Fibroblast of mammary gland (primary cell): ENCODE results near the gene ZNF653.

Experiments
- DNase-seq: peaks from one replicate; pipeline ENCODE4 v3.0.0-alpha.2; 2010; ENCODE audit warnings: low read depth
- H3K4me3 ChIP-seq: 2 replicates; pipeline ENCODE4 v1.5.1; 2011; ENCODE audit warnings: low read depth, mild to moderate bottlenecking, low read length, moderate library complexity; ENCODE audit not compliant: control insufficient read depth
- CTCF ChIP-seq: conservative IDR thresholded peaks from 2 replicates; pipeline ENCODE4 v1.5.1; 2011; ENCODE audit warnings: low read depth, low read length, inconsistent platforms; ENCODE audit not compliant: control insufficient read depth, insufficient read depth

ZNF653 gene

GRCh38 chr19:11453468-11454341 is 51.9 kb downstream of the ZNF653 start:
- no peak for DNase-seq
- peak; percentile 35 for TF ChIP-seq CTCF
- no peak overlapping the region for H3K4me3 ChIP-seq

DNA sequence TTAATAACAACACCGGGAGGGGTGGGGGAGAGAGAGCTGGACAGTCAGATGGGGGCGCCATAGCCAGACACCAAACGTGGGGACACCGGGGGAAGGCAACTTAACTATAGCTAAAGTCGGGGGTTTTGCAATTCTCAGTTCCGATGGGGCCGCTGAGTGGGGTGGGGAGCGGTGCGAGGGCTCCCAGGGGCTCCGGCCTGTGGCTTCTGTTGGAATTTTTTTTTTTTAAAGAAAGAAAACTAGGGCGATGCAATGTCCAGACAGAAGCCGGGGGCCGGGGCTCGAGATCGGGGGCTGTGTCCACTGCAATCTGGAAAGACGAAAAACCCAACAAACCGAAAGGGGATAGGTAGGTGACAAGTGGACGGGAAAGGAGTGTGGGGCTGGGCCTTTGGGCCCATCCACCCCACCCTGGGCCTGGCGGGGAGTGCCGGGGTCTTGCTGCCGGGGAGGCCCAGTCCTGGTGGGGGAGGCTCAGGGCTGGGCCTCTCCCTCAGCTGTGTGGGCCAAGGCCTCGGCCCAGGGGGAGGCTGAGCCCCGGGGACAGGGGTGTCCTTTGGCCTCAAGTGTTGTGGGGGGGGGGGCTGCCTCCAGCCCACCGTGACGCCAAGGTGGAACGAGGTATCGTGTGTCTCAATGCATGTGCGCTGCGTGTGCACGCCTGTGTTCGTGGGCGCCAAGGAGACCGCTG is 52.9 kb downstream of the ZNF653 start:
- no peak for DNase-seq
- TF ChIP-seq CTCF: no peak
- H3K4me3 ChIP-seq: no peak overlapping the region

GRCh38 chr19:11451871-11452619 is 53.6 kb downstream of the ZNF653 start:
- no peak for DNase-seq
- TF ChIP-seq CTCF: no peak
- no peak overlapping the region for H3K4me3 ChIP-seq

GRCh38 chr19:11451327-11451870 is 54.2 kb downstream of the ZNF653 start:
- DNase-seq: no peak
- TF ChIP-seq CTCF: no peak
- H3K4me3 ChIP-seq: no peak overlapping the region

- no peak for DNase-seq
- no peak for TF ChIP-seq CTCF
- no peak overlapping the region for H3K4me3 ChIP-seq
These were observed 54.9 kb downstream of the ZNF653 start for GRCh38 chr19:11450570-11451326.
